OCI-LY3 (cell line): Measurements from ENCODE around the gene ROBO1.

ENCODE experiments used
- CTCF ChIP-seq: fragments of 200-600, 300-600 bp; sonication (generic); IDR thresholded peaks from 2 replicates; pipeline ENCODE4 v1.5.1; 2014; ENCODE audit warnings: antibody characterized with exemption, low read length, low read depth
- EZH2phosphoT487 ChIP-seq: fragments of 200-600 bp; shearing (Covaris generic); IDR thresholded peaks from 2 replicates; pipeline ENCODE4 v1.6.1; 2018; ENCODE audit warnings: antibody characterized with exemption, mixed run types, low read depth

- TF ChIP-seq CTCF, result no peak
- no peak for TF ChIP-seq EZH2phosphoT487
These were observed 1154.3 kb downstream of the ROBO1 start for GRCh38 chr3:78613421-78613879.
